ENCODE measurements around the gene IL1RL1.

The IL1RL1 gene

DNA sequence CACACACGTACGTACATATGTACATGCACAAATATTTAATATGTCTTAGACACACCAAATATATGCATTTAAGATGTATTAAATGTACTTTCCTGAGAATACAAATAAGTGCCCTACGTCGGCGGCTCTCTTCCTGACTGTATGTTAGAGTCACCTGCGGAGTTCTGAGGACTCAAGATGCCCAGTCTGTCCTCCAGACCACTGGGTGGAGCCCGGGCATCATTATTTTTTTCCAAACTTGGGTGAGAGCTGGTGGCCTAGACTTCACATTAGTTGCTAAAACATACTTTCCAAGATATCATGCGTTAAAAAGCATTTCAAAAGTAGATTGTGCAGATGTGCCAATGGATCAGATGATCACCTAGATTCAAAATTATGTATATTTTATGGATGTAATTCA is 47.1 kb downstream of the IL1RL1 start:
- H3K4me1 ChIP-seq (ENCODE audit: control insufficient read depth, insufficient read depth, low read length): no peaks in the 10 kb centered on the region
- no peaks in the 10 kb centered on the region for H3K9me3 ChIP-seq (ENCODE audit: control insufficient read depth, insufficient read depth, low read depth, low read length)
- TF ChIP-seq ZNF18 (tag by site-specific recombination; IDR thresholded peaks at IDR 0.05): no peak
- no peak for TF ChIP-seq KLF8 (tag by site-specific recombination; IDR thresholded peaks at IDR 0.05)
- TF ChIP-seq YY2 (tag by site-specific recombination; IDR thresholded peaks at IDR 0.05): no peak
- TF ChIP-seq AEBP2 (tag by site-specific recombination; IDR thresholded peaks at IDR 0.05; ENCODE audit: borderline replicate concordance): no peak
- TF ChIP-seq ZNF600 (tag by site-specific recombination; IDR thresholded peaks at IDR 0.05): no peak
- TF ChIP-seq ZBTB17 (tag by site-specific recombination; IDR thresholded peaks at IDR 0.05): no peak
- TF ChIP-seq ZNF23 (tag by site-specific recombination; IDR thresholded peaks at IDR 0.05; ENCODE audit: borderline replicate concordance): no peak
- no peak for TF ChIP-seq ZFP37 (tag by site-specific recombination; IDR thresholded peaks at IDR 0.05)
- H3K4me3 ChIP-seq (ENCODE audit: low read depth, low read length): no peak overlapping the region
- peaks cover 0 to 5% of the 10 kb centered on the region in 2 experiments; a peak in 1 of 3 replicates for H3K36me3 ChIP-seq (ENCODE audit: control insufficient read depth in 2 of 2, insufficient read depth in 1 of 2, low read length in 2 of 2)
- ChIA-PET POLR2A (no interaction called here), CTCF (interaction anchor here (1.2 kb wide), 1 partner anchor 84 kb away, joined by 4 read pairs; no protein-coding TSS in a partner anchor)
- H3K27ac ChIP-seq (ENCODE audit: extremely low read depth, low read depth, low read length): no peak overlapping the region

GRCh38 chr2:102359527-102359926 is 48.2 kb downstream of the IL1RL1 start:
- Histone ChIP-seq H3K4me3 (ENCODE audit: low read depth, low read length) (no peak overlapping the region), H3K36me3 (ENCODE audit: control insufficient read depth in 2 of 2, insufficient read depth in 1 of 2, low read length in 2 of 2) (peaks cover 0 to 14% of the 10 kb centered on the region in 2 experiments; a peak in 1 of 3 replicates), H3K9me3 (ENCODE audit: control insufficient read depth, insufficient read depth, low read depth, low read length) (no peaks in the 10 kb centered on the region), H3K27ac (ENCODE audit: extremely low read depth, low read depth, low read length) (no peak overlapping the region), H3K4me1 (ENCODE audit: control insufficient read depth, insufficient read depth, low read length) (no peaks in the 10 kb centered on the region)
- ChIA-PET CTCF (no interaction called here), POLR2A (no interaction called here)
- TF ChIP-seq ZSCAN18 (tag by site-specific recombination; IDR thresholded peaks at IDR 0.05) (no peak), ZNF132 (tag by site-specific recombination; IDR thresholded peaks at IDR 0.05; ENCODE audit: borderline replicate concordance) (no peak), ZNF280D (tag by site-specific recombination; IDR thresholded peaks at IDR 0.05) (no peak), KLF16 (tag by site-specific recombination; IDR thresholded peaks at IDR 0.05) (no peak), ZSCAN4 (tag by site-specific recombination; IDR thresholded peaks at IDR 0.05) (no peak), ZNF19 (tag by site-specific recombination; IDR thresholded peaks at IDR 0.05; ENCODE audit: low read depth) (no peak), ZBTB44 (tag by site-specific recombination; IDR thresholded peaks at IDR 0.05) (no peak), ZNF311 (tag by site-specific recombination; IDR thresholded peaks at IDR 0.05; ENCODE audit: borderline replicate concordance) (no peak), GLIS1 (tag by site-specific recombination; IDR thresholded peaks at IDR 0.05) (no peak), ZNF529 (tag by site-specific recombination; IDR thresholded peaks at IDR 0.05; ENCODE audit: insufficient replicate concordance) (no peak), ZXDB (tag by site-specific recombination; IDR thresholded peaks at IDR 0.05) (no peak), ZBTB49 (tag by site-specific recombination; IDR thresholded peaks at IDR 0.05; ENCODE audit: low read depth) (no peak), ZFP3 (tag by site-specific recombination; IDR thresholded peaks at IDR 0.05; ENCODE audit: low read depth) (no peak), TCF7L2 (IDR thresholded peaks at IDR 0.05; ENCODE audit: borderline replicate concordance, low read depth, low read length) (no peak)
